Esophagus muscularis mucosa (tissue), 4 donors: ENCODE data around the gene OR5H15. TPM values are rescaled to one million over a fixed set of nuclear protein-coding genes. Genes with fewer than 3 reads are reported as not detected.

Source experiments
- DNase-seq: peaks from one replicate; pipeline ENCODE4 v3.0.0-alpha.2; 2017; ENCODE audit errors: extremely low spot score
- H3K27ac ChIP-seq, 4 donors: fragments of 200-600 bp; sonication (generic); replicated peaks in 1 of 4; 1 replicate in 3 of 4; 2 replicates in 1 of 4; pipeline ENCODE4 v1.5.1; 2016 to 2019; ENCODE audit warnings: mild to moderate bottlenecking in 1 of 4
- H3K27me3 ChIP-seq, 4 donors: fragments of 200-600 bp; sonication (generic); one replicate each; pipeline versions ENCODE4 v1.5.1 to v1.6.0; 2016 to 2019
- H3K36me3 ChIP-seq, 4 donors: fragments of 200-600 bp; sonication (generic); one replicate each; pipeline ENCODE4 v1.5.1; 2016 to 2019
- H3K4me1 ChIP-seq, 4 donors: fragments of 200-600 bp; sonication (generic); one replicate each; pipeline ENCODE4 v1.5.1; 2016 to 2019
- H3K4me3 ChIP-seq, 4 donors: fragments of 200-600 bp; sonication (generic); 1 replicate in 2 of 4; 2 replicates in 2 of 4; pipeline ENCODE4 v1.5.1; 2016 to 2019; ENCODE audit warnings: mild to moderate bottlenecking in 4 of 4, moderate library complexity in 1 of 4
- H3K9me3 ChIP-seq, 4 donors: fragments of 200-600 bp; sonication (generic); 1 replicate in 3 of 4; 2 replicates in 1 of 4; pipeline ENCODE4 v1.5.1; 2016 to 2019
- CTCF ChIP-seq, 3 experiments: fragments of 200-600 bp in 2 of 3; fragments of 450-650 bp in 1 of 3; sonication (generic) in 2 of 3; IDR thresholded peaks; one replicate each; pipeline ENCODE4 v1.5.1; 2017 to 2019; ENCODE audit warnings: antibody characterized with exemption in 3 of 3, mild to moderate bottlenecking in 2 of 3, moderate library complexity in 1 of 3
- EP300 ChIP-seq: sonication (generic); formaldehyde crosslinking; IDR thresholded peaks from one replicate; pipeline ENCODE4 v1.6.1; 2017; ENCODE audit warnings: antibody characterized with exemption
- POLR2A ChIP-seq: fragments of 450-650 bp; IDR thresholded peaks from one replicate; pipeline ENCODE4 v1.6.1; 2017; ENCODE audit warnings: antibody characterized with exemption, moderate library complexity, mild to moderate bottlenecking, low read depth
- POLR2AphosphoS5 ChIP-seq, 2 donors: sonication (generic); formaldehyde crosslinking; IDR thresholded peaks; one replicate each; pipeline ENCODE4 v1.6.1; 2017; ENCODE audit warnings: antibody characterized with exemption in 2 of 2
- WGBS: methylation state at CpG from one replicate; pipeline ENCODE4 v1.1.5; 2018; 5-methylcytosine and 5-hydroxymethylcytosine counted together
- intact Hi-C: fragments of 100-400 bp; cut with DNase I; formaldehyde crosslinking; loops from one replicate; pipeline ENCODE4 v1.15.1; 2023
- total RNA-seq, 4 donors: library from RNA; depleted of rRNA; stranded (reverse); fragments of >200 nt; gene quantifications; one replicate each; pipeline versions ENCODE4 v1.1.0 to v1.2.1, GENCODE V29; 2016

Gene OR5H15
- total RNA-seq, 4 donors from 2014 or later, result not detected

GRCh38 chr3:98199020-98199419 is 32.5 kb downstream of the OR5H15 start:
- 63% methylated on average over 1 of the region's 1 CpG for WGBS

GRCh38 chr3:98209244-98209643 is 42.7 kb downstream of the OR5H15 start:
- H3K27me3 ChIP-seq, result no peaks in the 10 kb centered on the region
- TF ChIP-seq POLR2A (no peak), CTCF (IDR thresholded peaks at IDR 0.05) (no peak)
- H3K27ac ChIP-seq, result no peak overlapping the region
- no peaks in the 10 kb centered on the region for H3K36me3 ChIP-seq
- intact Hi-C loops, result no loop called here
- H3K4me3 ChIP-seq, result no peak overlapping the region
- H3K4me1 ChIP-seq, result no peaks in the 10 kb centered on the region
- H3K9me3 ChIP-seq, result no peaks in the 10 kb centered on the region
- WGBS, result 90% methylated on average over 2 of the region's 2 CpGs
- DNase-seq, result no peak

More at GRCh38 chr3:98199020-98199419, 32.5 kb downstream of the OR5H15 start:
- DNase-seq, result no peak
- TF ChIP-seq POLR2AphosphoS5 (IDR thresholded peaks at IDR 0.05) (no peak), EP300 (no peak), POLR2A (no peak), CTCF (IDR thresholded peaks at IDR 0.05) (no peak)
- no peak overlapping the region for H3K4me3 ChIP-seq
- no peaks in the 10 kb centered on the region for H3K36me3 ChIP-seq
- no peaks in the 10 kb centered on the region for H3K9me3 ChIP-seq
- intact Hi-C loops, result no loop called here
- no peak overlapping the region for H3K27ac ChIP-seq
- H3K27me3 ChIP-seq, result no peaks in the 10 kb centered on the region
- no peaks in the 10 kb centered on the region for H3K4me1 ChIP-seq

- Histone ChIP-seq H3K27ac (no peak overlapping the region), H3K4me3 (no peak overlapping the region), H3K27me3 (no peaks in the 10 kb centered on the region), H3K36me3 (no peaks in the 10 kb centered on the region), H3K4me1 (no peaks in the 10 kb centered on the region), H3K9me3 (no peaks in the 10 kb centered on the region)
- DNase-seq, result no peak
- TF ChIP-seq EP300 (no peak), POLR2A (no peak), POLR2AphosphoS5 (IDR thresholded peaks at IDR 0.05) (no peak), CTCF (IDR thresholded peaks at IDR 0.05) (no peak)
- intact Hi-C loops, result no loop called here
- WGBS, result 57% methylated on average over 7 of the region's 7 CpGs
These were observed 46.8 kb downstream of the OR5H15 start for GRCh38 chr3:98213276-98213675.

- 72% methylated on average over 3 of the region's 3 CpGs for WGBS
- H3K27ac ChIP-seq, result no peak overlapping the region
- no peaks in the 10 kb centered on the region for H3K27me3 ChIP-seq
- DNase-seq, result no peak
- no peak for TF ChIP-seq CTCF (IDR thresholded peaks at IDR 0.05)
- TF ChIP-seq EP300, result no peak
- no peak for TF ChIP-seq POLR2A
- TF ChIP-seq POLR2AphosphoS5 (IDR thresholded peaks at IDR 0.05), result no peak
- H3K4me1 ChIP-seq, result no peaks in the 10 kb centered on the region
- intact Hi-C loops, result no loop called here
- H3K9me3 ChIP-seq, result no peaks in the 10 kb centered on the region
- no peaks in the 10 kb centered on the region for H3K36me3 ChIP-seq
- H3K4me3 ChIP-seq, result no peak overlapping the region
These were observed 48.6 kb downstream of the OR5H15 start for GRCh38 chr3:98215051-98215450.

Other genes with a start within 250 kb of the OR5H15 start
- gene RIOX2, start 194.3 kb upstream of the OR5H15 start, total RNA-seq, result 10 to 100 TPM; 19.5 to 24.2 (median 21.7) TPM
- not detected for gene GABRR3, start 131.4 kb upstream of the OR5H15 start, total RNA-seq
- not detected for gene OR5AC2, start 79.5 kb upstream of the OR5H15 start, total RNA-seq
- not detected for gene OR5H1, start 36.0 kb upstream of the OR5H15 start, total RNA-seq
- not detected for gene OR5H14, start 19.2 kb upstream of the OR5H15 start, total RNA-seq
- gene OR5H6, start 97.5 kb downstream of the OR5H15 start, total RNA-seq, result not detected
- gene OR5H2, start 115.8 kb downstream of the OR5H15 start, total RNA-seq, result not detected
- gene OR5K4, start 187.2 kb downstream of the OR5H15 start, total RNA-seq, result not detected
- gene OR5K3, start 224.0 kb downstream of the OR5H15 start, total RNA-seq, result not detected